Esophagus muscularis mucosa (tissue), 4 donors: ENCODE measurements around the gene NSMF. TPM values are rescaled to one million over a fixed set of nuclear protein-coding genes. Genes with fewer than 3 reads are reported as not detected.

ENCODE experiments used
- DNase-seq: peaks from one replicate; pipeline ENCODE4 v3.0.0-alpha.2; 2017; ENCODE audit errors: extremely low spot score
- H3K27ac ChIP-seq, 4 donors: fragments of 200-600 bp; sonication (generic); replicated peaks in 1 of 4; 1 replicate in 3 of 4; 2 replicates in 1 of 4; pipeline ENCODE4 v1.5.1; 2016 to 2019; ENCODE audit warnings: mild to moderate bottlenecking in 1 of 4
- H3K27me3 ChIP-seq, 4 donors: fragments of 200-600 bp; sonication (generic); one replicate each; pipeline versions ENCODE4 v1.5.1 to v1.6.0; 2016 to 2019
- H3K36me3 ChIP-seq, 4 donors: fragments of 200-600 bp; sonication (generic); one replicate each; pipeline ENCODE4 v1.5.1; 2016 to 2019
- H3K4me1 ChIP-seq, 4 donors: fragments of 200-600 bp; sonication (generic); one replicate each; pipeline ENCODE4 v1.5.1; 2016 to 2019
- H3K4me3 ChIP-seq, 4 donors: fragments of 200-600 bp; sonication (generic); 1 replicate in 2 of 4; 2 replicates in 2 of 4; pipeline ENCODE4 v1.5.1; 2016 to 2019; ENCODE audit warnings: mild to moderate bottlenecking in 4 of 4, moderate library complexity in 1 of 4
- H3K9me3 ChIP-seq, 4 donors: fragments of 200-600 bp; sonication (generic); 1 replicate in 3 of 4; 2 replicates in 1 of 4; pipeline ENCODE4 v1.5.1; 2016 to 2019
- EP300 ChIP-seq: sonication (generic); formaldehyde crosslinking; IDR thresholded peaks from one replicate; pipeline ENCODE4 v1.6.1; 2017; ENCODE audit warnings: antibody characterized with exemption
- POLR2A ChIP-seq: fragments of 450-650 bp; IDR thresholded peaks from one replicate; pipeline ENCODE4 v1.6.1; 2017; ENCODE audit warnings: antibody characterized with exemption, moderate library complexity, mild to moderate bottlenecking, low read depth
- POLR2AphosphoS5 ChIP-seq, 2 donors: sonication (generic); formaldehyde crosslinking; IDR thresholded peaks; one replicate each; pipeline ENCODE4 v1.6.1; 2017; ENCODE audit warnings: antibody characterized with exemption in 2 of 2
- WGBS: methylation state at CpG from one replicate; pipeline ENCODE4 v1.1.5; 2018; 5-methylcytosine and 5-hydroxymethylcytosine counted together
- intact Hi-C: fragments of 100-400 bp; cut with DNase I; formaldehyde crosslinking; loops from one replicate; pipeline ENCODE4 v1.15.1; 2023
- total RNA-seq, 4 donors: library from RNA; depleted of rRNA; stranded (reverse); fragments of >200 nt; gene quantifications; one replicate each; pipeline versions ENCODE4 v1.1.0 to v1.2.1, GENCODE V29; 2016
- TF ChIP-seq, protein P1 (sequence below), 3 experiments: fragments of 200-600 bp in 2 of 3; fragments of 450-650 bp in 1 of 3; sonication (generic) in 2 of 3; IDR thresholded peaks; one replicate each; pipeline ENCODE4 v1.5.1; 2017 to 2019; ENCODE audit warnings: antibody characterized with exemption in 3 of 3, mild to moderate bottlenecking in 2 of 3, moderate library complexity in 1 of 3

NSMF gene
- total RNA-seq, 4 donors from 2014 or later, result 41.9 to 71.0 (median 58.9) TPM

DNA sequence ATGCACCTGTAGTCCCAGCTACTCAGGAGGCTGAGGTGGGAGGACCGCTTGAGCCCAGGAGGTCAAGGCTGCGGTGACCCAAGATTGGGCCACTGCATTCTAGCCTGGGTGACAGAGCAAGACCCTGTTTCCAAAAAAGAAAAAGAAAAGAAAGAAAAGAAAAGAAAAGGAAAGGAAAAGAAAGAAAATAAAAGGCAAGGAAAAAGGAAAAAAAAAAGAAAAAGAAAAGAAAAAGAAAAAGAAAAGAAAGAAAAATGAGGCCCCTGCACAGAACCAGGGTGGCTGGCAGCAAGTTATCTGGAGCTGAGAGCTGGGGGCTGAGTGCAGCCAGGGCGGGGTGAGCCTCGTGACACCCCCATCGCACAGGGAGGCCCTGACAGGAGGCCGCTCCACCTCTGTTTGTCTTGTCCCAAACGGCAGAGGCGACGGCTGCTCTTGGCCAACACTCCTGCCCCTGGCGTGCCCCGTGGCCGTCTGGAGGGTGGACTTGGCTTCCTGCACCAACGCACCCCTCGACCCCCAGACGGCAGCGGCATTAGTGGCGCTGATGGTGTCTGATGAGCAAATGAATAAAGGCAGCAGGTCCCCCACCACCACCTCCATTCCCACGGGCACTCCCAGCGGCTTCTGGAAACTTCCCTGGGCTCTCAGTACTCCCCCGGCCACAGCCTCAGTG lies 52.9 kb downstream of the NSMF start:
- Histone ChIP-seq H3K4me3 (peak overlapping the region; percentile 44 to 60 (median 48)), H3K9me3 (no peaks in the 10 kb centered on the region), H3K27ac (peak overlapping the region in 1 of 4 donors; percentile 53), H3K4me1 (peaks cover 22 to 28% (median 27%) of the 10 kb centered on the region in 4 donors), H3K36me3 (peaks cover 0 to 8% (median 2%) of the 10 kb centered on the region in 4 donors), H3K27me3 (peaks cover 0 to 9% (median 0%) of the 10 kb centered on the region in 4 donors)
- intact Hi-C loops, result loop anchor here (5.0 kb wide), 1 partner anchor 109 kb away; no protein-coding TSS in a partner anchor
- WGBS, result 68% methylated on average over 13 of the region's 20 CpGs
- DNase-seq, result no peak
- TF ChIP-seq EP300 (no peak), POLR2AphosphoS5 (IDR thresholded peaks at IDR 0.05) (no peak), POLR2A (no peak)
- TF ChIP-seq, protein P1, sequence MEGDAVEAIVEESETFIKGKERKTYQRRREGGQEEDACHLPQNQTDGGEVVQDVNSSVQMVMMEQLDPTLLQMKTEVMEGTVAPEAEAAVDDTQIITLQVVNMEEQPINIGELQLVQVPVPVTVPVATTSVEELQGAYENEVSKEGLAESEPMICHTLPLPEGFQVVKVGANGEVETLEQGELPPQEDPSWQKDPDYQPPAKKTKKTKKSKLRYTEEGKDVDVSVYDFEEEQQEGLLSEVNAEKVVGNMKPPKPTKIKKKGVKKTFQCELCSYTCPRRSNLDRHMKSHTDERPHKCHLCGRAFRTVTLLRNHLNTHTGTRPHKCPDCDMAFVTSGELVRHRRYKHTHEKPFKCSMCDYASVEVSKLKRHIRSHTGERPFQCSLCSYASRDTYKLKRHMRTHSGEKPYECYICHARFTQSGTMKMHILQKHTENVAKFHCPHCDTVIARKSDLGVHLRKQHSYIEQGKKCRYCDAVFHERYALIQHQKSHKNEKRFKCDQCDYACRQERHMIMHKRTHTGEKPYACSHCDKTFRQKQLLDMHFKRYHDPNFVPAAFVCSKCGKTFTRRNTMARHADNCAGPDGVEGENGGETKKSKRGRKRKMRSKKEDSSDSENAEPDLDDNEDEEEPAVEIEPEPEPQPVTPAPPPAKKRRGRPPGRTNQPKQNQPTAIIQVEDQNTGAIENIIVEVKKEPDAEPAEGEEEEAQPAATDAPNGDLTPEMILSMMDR (IDR thresholded peaks at IDR 0.05), result no peak

DNA sequence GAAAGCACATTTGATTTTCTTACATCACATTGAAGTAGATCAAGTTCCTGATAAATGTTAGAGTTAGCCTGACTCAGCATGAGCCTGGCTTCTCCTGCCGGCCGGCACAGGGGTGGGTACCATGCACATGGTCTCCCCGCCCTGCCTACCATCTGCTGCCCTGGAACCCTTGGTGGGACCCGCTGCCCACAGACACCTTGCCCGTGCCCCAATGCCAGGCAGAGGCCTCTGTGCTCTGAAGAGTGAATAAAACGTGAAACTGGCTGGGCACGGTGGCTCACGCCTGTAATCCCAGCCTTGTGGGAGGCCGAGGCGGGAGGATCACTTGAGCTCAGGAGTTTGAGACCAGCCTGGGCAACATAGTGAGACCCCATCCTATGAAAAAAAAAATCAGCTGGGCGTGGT lies 53.5 kb downstream of the NSMF start:
- intact Hi-C loops, result loop anchor here (5.0 kb wide), 1 partner anchor 108 kb away; no protein-coding TSS in a partner anchor

DNA sequence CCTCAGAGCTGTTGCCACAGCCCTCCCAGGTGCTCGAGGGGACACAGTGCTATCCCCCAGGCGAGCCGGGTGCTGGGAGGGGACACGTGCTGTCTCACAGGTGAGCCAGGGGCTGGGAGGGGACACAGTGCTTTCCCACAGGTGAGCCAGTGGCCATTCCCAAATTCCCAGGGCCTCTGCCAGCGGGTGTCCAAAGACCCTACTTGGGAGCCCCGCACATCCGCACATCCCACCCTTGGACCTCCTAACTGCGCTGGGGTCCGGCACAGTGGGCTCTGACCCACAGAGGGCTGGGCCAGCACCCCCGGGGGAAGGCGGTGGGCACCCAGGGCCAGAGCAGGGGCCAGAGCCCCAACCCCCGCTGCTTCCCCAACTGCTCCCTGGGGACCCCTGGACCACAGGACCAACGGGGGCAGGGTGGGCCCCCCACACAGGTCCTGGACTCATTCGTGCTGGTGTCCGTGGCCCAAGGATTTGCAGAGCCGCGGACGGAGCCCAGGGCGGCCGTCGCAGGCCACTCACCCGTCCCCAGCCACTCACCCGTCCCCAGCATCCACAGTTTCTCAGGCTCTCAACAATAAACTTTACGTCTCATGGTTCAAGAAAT lies 54.1 kb downstream of the NSMF start:
- Histone ChIP-seq H3K4me3 (no peak overlapping the region), H3K9me3 (no peaks in the 10 kb centered on the region), H3K4me1 (peaks cover 14 to 20% (median 19%) of the 10 kb centered on the region in 4 donors), H3K36me3 (peaks cover 0 to 8% (median 2%) of the 10 kb centered on the region in 4 donors), H3K27me3 (peaks cover 0 to 9% (median 0%) of the 10 kb centered on the region in 4 donors), H3K27ac (no peak overlapping the region)
- TF ChIP-seq POLR2AphosphoS5 (IDR thresholded peaks at IDR 0.05) (no peak), EP300 (no peak)
- 100% methylated on average over 4 of the region's 24 CpGs for WGBS
- DNase-seq, result no peak
- intact Hi-C loops, result loop anchor here (5.0 kb wide), 1 partner anchor 108 kb away; no protein-coding TSS in a partner anchor

More for the DNA sequence above, 53.5 kb downstream of the NSMF start:
- H3K27ac ChIP-seq, result no peak overlapping the region
- no peak for DNase-seq
- H3K9me3 ChIP-seq, result no peaks in the 10 kb centered on the region
- H3K4me3 ChIP-seq, result no peak overlapping the region
- WGBS, result 96% methylated on average over 11 of the region's 11 CpGs
- peaks cover 17 to 23% (median 21%) of the 10 kb centered on the region in 4 donors for H3K4me1 ChIP-seq
- peaks cover 0 to 9% (median 0%) of the 10 kb centered on the region in 4 donors for H3K27me3 ChIP-seq
- TF ChIP-seq, protein P1 (IDR thresholded peaks at IDR 0.05), result no peak
- TF ChIP-seq POLR2A (no peak), EP300 (no peak), POLR2AphosphoS5 (IDR thresholded peaks at IDR 0.05) (no peak)
- peaks cover 0 to 8% (median 2%) of the 10 kb centered on the region in 4 donors for H3K36me3 ChIP-seq

DNA sequence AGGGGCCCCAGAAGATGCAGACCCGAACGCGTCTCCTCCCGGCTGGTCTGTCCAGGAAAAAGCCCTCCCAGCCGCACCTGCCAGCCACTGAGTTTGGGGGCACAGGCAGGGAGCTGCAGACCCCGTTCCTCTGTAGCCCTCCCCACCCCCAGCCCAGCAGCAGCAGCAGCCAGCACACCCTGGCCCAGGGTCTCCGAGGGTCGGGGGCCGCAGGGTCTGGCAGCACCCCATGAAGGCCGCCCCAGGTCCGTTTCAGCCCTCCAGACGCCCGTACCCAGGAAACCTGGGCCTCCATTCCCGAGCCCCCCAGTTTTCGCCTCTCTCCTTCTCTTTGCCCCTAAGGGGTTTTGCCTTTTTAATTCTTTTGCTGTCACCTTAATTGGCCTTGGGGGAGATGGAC lies 55.9 kb downstream of the NSMF start:
- 96% methylated on average over 9 of the region's 15 CpGs for WGBS
- Histone ChIP-seq H3K27ac (no peak overlapping the region), H3K9me3 (no peaks in the 10 kb centered on the region), H3K4me3 (no peak overlapping the region), H3K36me3 (peaks cover 0 to 12% (median 2%) of the 10 kb centered on the region in 4 donors), H3K27me3 (peaks cover 0 to 9% (median 0%) of the 10 kb centered on the region in 4 donors), H3K4me1 (peaks cover 14 to 20% (median 19%) of the 10 kb centered on the region in 4 donors)
- DNase-seq, result no peak
- TF ChIP-seq POLR2A, result no peak
- TF ChIP-seq EP300, result no peak
- no peak for TF ChIP-seq POLR2AphosphoS5 (IDR thresholded peaks at IDR 0.05)
- TF ChIP-seq, protein P1 (IDR thresholded peaks at IDR 0.05), result no peak
- intact Hi-C loops, result no loop called here

DNA sequence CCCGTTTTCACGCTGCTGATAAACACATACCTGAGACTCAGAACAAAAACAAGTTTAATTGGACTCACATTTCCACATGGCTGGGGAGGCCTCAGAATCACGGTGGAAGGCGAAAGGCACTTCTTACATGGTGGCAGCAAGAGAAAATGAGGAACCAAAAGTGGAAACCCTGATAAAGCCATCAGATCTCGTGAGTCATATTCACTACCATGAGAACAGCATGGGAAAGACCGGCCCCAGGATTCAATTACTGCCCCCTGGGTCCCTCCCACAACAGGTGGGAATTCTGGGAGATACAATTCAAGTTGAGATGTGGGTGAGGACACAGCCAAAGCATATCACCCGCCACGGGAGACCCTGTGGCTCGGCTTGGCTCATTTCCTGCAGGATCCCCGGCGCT lies 56.4 kb downstream of the NSMF start:
- Histone ChIP-seq H3K4me1 (peaks cover 14 to 17% (median 16%) of the 10 kb centered on the region in 4 donors), H3K27ac (no peak overlapping the region), H3K36me3 (peaks cover 0 to 12% (median 2%) of the 10 kb centered on the region in 4 donors), H3K4me3 (no peak overlapping the region), H3K27me3 (peaks cover 0 to 9% (median 0%) of the 10 kb centered on the region in 4 donors), H3K9me3 (no peaks in the 10 kb centered on the region)
- intact Hi-C loops, result no loop called here
- WGBS, result 95% methylated on average over 6 of the region's 11 CpGs
- TF ChIP-seq POLR2A (no peak), POLR2AphosphoS5 (IDR thresholded peaks at IDR 0.05) (no peak), EP300 (no peak)
- TF ChIP-seq, protein P1 (IDR thresholded peaks at IDR 0.05), result no peak
- DNase-seq, result no peak
